H1 (cell line): ENCODE measurements around the gene CD59. TPM values are rescaled to one million over a fixed set of nuclear protein-coding genes. Genes with fewer than 3 reads are reported as not detected.

Source experiments
- CHD2 ChIP-seq: IDR thresholded peaks from 2 replicates; pipeline ENCODE4 v1.6.1; 2012; ENCODE audit warnings: low read length, improper control_type of control experiment
- KDM4A ChIP-seq: IDR thresholded peaks from one replicate; pipeline ENCODE4 v1.7.1; 2012; ENCODE audit warnings: low read depth, mild to moderate bottlenecking, moderate library complexity, low read length, inconsistent platforms; ENCODE audit not compliant: severe bottlenecking
- RAD21 ChIP-seq, 2 experiments: IDR thresholded peaks in 1 of 2; conservative IDR thresholded peaks in 1 of 2; 2 replicates each; pipeline ENCODE4 v1.6.1; 2011; ENCODE audit warnings: low read depth in 2 of 2, low read length in 2 of 2, improper control_type of control experiment in 1 of 2, inconsistent platforms in 1 of 2, mild to moderate bottlenecking in 1 of 2, moderate library complexity in 1 of 2
- polyA plus RNA-seq, 7 experiments: library from polyadenylated mRNA; depleted of rRNA in 3 of 7; stranded (reverse) in 5 of 7; unstranded in 2 of 7; fragments of >200 nt in 5 of 7; fragments of 200-250 nt in 2 of 7; gene quantifications; 1 replicate in 5 of 7; 2 replicates in 1 of 7; 4 replicates in 1 of 7; pipeline versions ENCODE4 v1.2.1 to v1.2.3, GENCODE V29; 2011 to 2013; ENCODE audit warnings: missing spikeins in 2 of 7, mixed read lengths in 2 of 7
- total RNA-seq: library from RNA; stranded (reverse); fragmentation: NEBNext Ultra II Directional; extraction: Animal tissue kit (Norgen Biotek cat#: 25700); gene quantifications from 2 replicates; pipeline ENCODE4 v1.2.1, GENCODE V29; 2021
- TF ChIP-seq, protein P1 (sequence below): IDR thresholded peaks from 2 replicates; pipeline ENCODE4 v1.6.1; 2012; ENCODE audit warnings: inconsistent platforms

The CD59 gene
- total and polyA plus RNA-seq, 2 of the 8 experiments (the other 6 are each of a cell fraction or from before 2014, with no cell fraction given): 63.1 to 90.3 TPM

DNA sequence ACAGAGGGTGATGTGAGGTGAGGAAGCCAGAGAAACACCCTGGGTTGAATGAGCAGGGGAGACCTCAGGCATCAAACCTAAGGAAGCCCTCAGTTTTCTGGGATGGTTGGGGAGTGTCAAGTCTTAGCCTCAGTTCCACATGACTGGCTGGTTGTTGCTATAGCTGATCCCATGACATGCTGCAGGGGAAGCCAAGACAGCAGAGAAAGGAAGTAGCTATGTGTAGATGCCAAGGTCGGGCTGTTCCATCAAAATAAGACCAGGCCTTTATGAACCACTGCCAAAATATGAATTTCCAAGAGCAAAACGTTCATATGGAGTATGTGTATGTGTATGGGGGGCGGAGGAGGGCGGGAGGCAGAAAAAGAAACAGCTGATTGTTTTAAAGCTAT lies 11.6 kb downstream of the CD59 start (continued):
- TF ChIP-seq CHD2 (no peak), KDM4A (no peak), RAD21 (IDR thresholded peaks at IDR 0.05 in 1 of 2, conservative IDR thresholded peaks at IDR 0.05 in 1 of 2; ENCODE audit: low read depth in 2 of 2, low read length in 2 of 2) (no peak)
- TF ChIP-seq, protein P1, sequence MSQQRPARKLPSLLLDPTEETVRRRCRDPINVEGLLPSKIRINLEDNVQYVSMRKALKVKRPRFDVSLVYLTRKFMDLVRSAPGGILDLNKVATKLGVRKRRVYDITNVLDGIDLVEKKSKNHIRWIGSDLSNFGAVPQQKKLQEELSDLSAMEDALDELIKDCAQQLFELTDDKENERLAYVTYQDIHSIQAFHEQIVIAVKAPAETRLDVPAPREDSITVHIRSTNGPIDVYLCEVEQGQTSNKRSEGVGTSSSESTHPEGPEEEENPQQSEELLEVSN: no peak
